Measurements from ENCODE around the gene SNRPD1. TPM values are rescaled to one million over a fixed set of nuclear protein-coding genes. Genes with fewer than 3 reads are reported as not detected.

SNRPD1 gene
- total RNA-seq, 1 donor from 2014 or later = 37.7 TPM

GRCh38 chr18:21678859-21679258, 66.7 kb downstream of the SNRPD1 start:
- H3K4me1 Mint-ChIP-seq (ENCODE audit: unreplicated experiment) = no peaks in the 10 kb centered on the region
- DNase-seq (ENCODE audit: extremely low spot score, unreplicated experiment) = no peak

GRCh38 chr18:21680161-21680560, 68.0 kb downstream of the SNRPD1 start:
- Mint-ChIP-seq H3K4me1 (ENCODE audit: unreplicated experiment) (no peaks in the 10 kb centered on the region), H3K9me3 (ENCODE audit: unreplicated experiment) (no peaks in the 10 kb centered on the region), H3K36me3 (ENCODE audit: unreplicated experiment) (no peaks in the 10 kb centered on the region), H3K4me3 (ENCODE audit: unreplicated experiment) (no peak overlapping the region), H3K27ac (ENCODE audit: unreplicated experiment) (no peak overlapping the region), H3K27me3 (ENCODE audit: unreplicated experiment) (no peaks in the 10 kb centered on the region)
- TF ChIP-seq, protein P1, sequence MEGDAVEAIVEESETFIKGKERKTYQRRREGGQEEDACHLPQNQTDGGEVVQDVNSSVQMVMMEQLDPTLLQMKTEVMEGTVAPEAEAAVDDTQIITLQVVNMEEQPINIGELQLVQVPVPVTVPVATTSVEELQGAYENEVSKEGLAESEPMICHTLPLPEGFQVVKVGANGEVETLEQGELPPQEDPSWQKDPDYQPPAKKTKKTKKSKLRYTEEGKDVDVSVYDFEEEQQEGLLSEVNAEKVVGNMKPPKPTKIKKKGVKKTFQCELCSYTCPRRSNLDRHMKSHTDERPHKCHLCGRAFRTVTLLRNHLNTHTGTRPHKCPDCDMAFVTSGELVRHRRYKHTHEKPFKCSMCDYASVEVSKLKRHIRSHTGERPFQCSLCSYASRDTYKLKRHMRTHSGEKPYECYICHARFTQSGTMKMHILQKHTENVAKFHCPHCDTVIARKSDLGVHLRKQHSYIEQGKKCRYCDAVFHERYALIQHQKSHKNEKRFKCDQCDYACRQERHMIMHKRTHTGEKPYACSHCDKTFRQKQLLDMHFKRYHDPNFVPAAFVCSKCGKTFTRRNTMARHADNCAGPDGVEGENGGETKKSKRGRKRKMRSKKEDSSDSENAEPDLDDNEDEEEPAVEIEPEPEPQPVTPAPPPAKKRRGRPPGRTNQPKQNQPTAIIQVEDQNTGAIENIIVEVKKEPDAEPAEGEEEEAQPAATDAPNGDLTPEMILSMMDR (IDR thresholded peaks at IDR 0.05) = no peak
- DNase-seq (ENCODE audit: extremely low spot score, unreplicated experiment) = no peak

More at GRCh38 chr18:21678859-21679258, 66.7 kb downstream of the SNRPD1 start:
- Mint-ChIP-seq H3K9me3 (ENCODE audit: unreplicated experiment) (no peaks in the 10 kb centered on the region), H3K36me3 (ENCODE audit: unreplicated experiment) (no peaks in the 10 kb centered on the region), H3K4me3 (ENCODE audit: unreplicated experiment) (no peak overlapping the region), H3K27ac (ENCODE audit: unreplicated experiment) (no peak overlapping the region), H3K27me3 (ENCODE audit: unreplicated experiment) (no peaks in the 10 kb centered on the region)
- TF ChIP-seq, protein P1 (IDR thresholded peaks at IDR 0.05) = no peak

GRCh38 chr18:21682371-21683051, 70.4 kb downstream of the SNRPD1 start:
- Mint-ChIP-seq H3K27ac (ENCODE audit: unreplicated experiment) (no peak overlapping the region), H3K27me3 (ENCODE audit: unreplicated experiment) (no peaks in the 10 kb centered on the region), H3K4me1 (ENCODE audit: unreplicated experiment) (no peaks in the 10 kb centered on the region), H3K9me3 (ENCODE audit: unreplicated experiment) (no peaks in the 10 kb centered on the region), H3K4me3 (ENCODE audit: unreplicated experiment) (no peak overlapping the region), H3K36me3 (ENCODE audit: unreplicated experiment) (no peaks in the 10 kb centered on the region)
- no peak for DNase-seq (ENCODE audit: extremely low spot score, unreplicated experiment)
- TF ChIP-seq, protein P1 (IDR thresholded peaks at IDR 0.05) = no peak

Small RNA genes lying within 50 kb of the gene (microRNA-seq; reads per million reads assigned to microRNA genes)
- gene MIR320C1 (ENCODE audit: unreplicated experiment) = not detected

Other genes starting within 250 kb of the SNRPD1 start
- gene ESCO1, start 11.6 kb upstream of the SNRPD1 start, total RNA-seq = 14.3 and 14.6 TPM in 2 replicates
- 8.8 and 10.0 TPM in 2 replicates for gene ABHD3, start 92.5 kb downstream of the SNRPD1 start, total RNA-seq
- gene MIB1, start 128.5 kb downstream of the SNRPD1 start, total RNA-seq = 63.8 and 66.4 TPM in 2 replicates